IMR-90 (cell line): ENCODE measurements around the gene RHOBTB1. TPM values are rescaled to one million over a fixed set of nuclear protein-coding genes. Genes with fewer than 3 reads are reported as not detected.
A peak's percentile ranks its signal among the peaks of the same experiment; 100 is the strongest.

Experiments used
- ATAC-seq: fragments of 200-7000 bp; cut with Tn5 transposase; 2 replicates; pipeline ENCODE4 v1.9.1; 2020; ENCODE audit warnings: low read depth, mild to moderate bottlenecking, moderate library complexity
- BruUV-seq: library from RNA; stranded (reverse); fragments of 400-500 nt; replicated peaks from 2 replicates; lab custom pipeline; 2021; lab: Mats Ljungman, UMichigan
- CTCF ChIA-PET: fragments of 300-600 bp; formaldehyde crosslinking; extraction: SDS; loops from one replicate; lab custom pipeline; 2021; ENCODE audit warnings: antibody characterized with exemption; lab: Yijun Ruan, JAX
- POLR2A ChIA-PET: fragments of 300-600 bp; sonication (Branson Sonifier 250); formaldehyde crosslinking; loops from one replicate; lab custom pipeline; 2022; ENCODE audit warnings: antibody characterized with exemption; ENCODE audit not compliant: unreplicated experiment; lab: Charles Lee
- DNase-seq: peaks from one replicate; pipeline ENCODE4 v3.0.0; 2013
- H2AFZ ChIP-seq: replicated peaks from 2 replicates; pipeline ENCODE3; 2013; ENCODE audit warnings: low read length, mild to moderate bottlenecking; ENCODE audit not compliant: poor library complexity
- H2AK5ac ChIP-seq: 2 replicates; pipeline ENCODE4 v1.6.1; 2013; ENCODE audit warnings: low read depth, low read length, inconsistent platforms
- H2AK9ac ChIP-seq: replicated peaks from 2 replicates; pipeline ENCODE3; 2013; ENCODE audit warnings: mild to moderate bottlenecking, low read depth, low read length, moderate library complexity; ENCODE audit not compliant: poor library complexity
- H2BK120ac ChIP-seq: 2 replicates; pipeline ENCODE4 v1.6.1; 2013; ENCODE audit warnings: low read depth, low read length, inconsistent platforms
- H2BK15ac ChIP-seq: 3 replicates; pipeline ENCODE4 v1.6.1; 2013; ENCODE audit warnings: low read depth, low read length, inconsistent platforms
- H2BK20ac ChIP-seq: 2 replicates; pipeline ENCODE4 v1.6.1; 2013; ENCODE audit warnings: low read depth, mild to moderate bottlenecking, inconsistent platforms, low read length, moderate library complexity
- H2BK5ac ChIP-seq: 2 replicates; pipeline ENCODE4 v1.6.1; 2013; ENCODE audit warnings: mild to moderate bottlenecking, low read depth, low read length, inconsistent platforms; ENCODE audit not compliant: poor library complexity, severe bottlenecking
- H3K14ac ChIP-seq: replicated peaks from 2 replicates; pipeline ENCODE4 v1.6.1; 2013; ENCODE audit warnings: low read depth, low read length, inconsistent platforms
- H3K18ac ChIP-seq: 2 replicates; pipeline ENCODE4 v1.6.1; 2013; ENCODE audit warnings: low read depth, low read length, control low read depth
- H3K23ac ChIP-seq: 2 replicates; pipeline ENCODE4 v1.6.1; 2013; ENCODE audit warnings: low read depth, low read length, inconsistent platforms
- H3K27ac ChIP-seq: 2 replicates; pipeline ENCODE4 v1.5.1; 2013; ENCODE audit warnings: mild to moderate bottlenecking, control low read depth, low read length; ENCODE audit not compliant: insufficient read depth
- H3K27me3 ChIP-seq: 2 replicates; pipeline ENCODE4 v1.6.1; 2013; ENCODE audit warnings: low read length; ENCODE audit not compliant: control insufficient read depth, insufficient read depth
- H3K36me3 ChIP-seq: 2 replicates; pipeline ENCODE4 v1.6.1; 2013; ENCODE audit warnings: low read length, mixed read lengths; ENCODE audit not compliant: control insufficient read depth, insufficient read depth
- H3K4ac ChIP-seq: 2 replicates; pipeline ENCODE4 v1.6.1; 2013; ENCODE audit warnings: low read depth, low read length, inconsistent platforms
- H3K4me1 ChIP-seq: 2 replicates; pipeline ENCODE4 v1.6.1; 2013; ENCODE audit warnings: low read length, mixed read lengths; ENCODE audit not compliant: control insufficient read depth, insufficient read depth
- H3K4me2 ChIP-seq: 2 replicates; pipeline ENCODE4 v1.6.1; 2013; ENCODE audit warnings: low read depth, mild to moderate bottlenecking, control low read depth, low read length, moderate library complexity
- H3K4me3 ChIP-seq: 2 replicates; pipeline ENCODE4 v1.5.1; 2013; ENCODE audit warnings: low read depth, mild to moderate bottlenecking, control low read depth, low read length, moderate library complexity; ENCODE audit not compliant: insufficient read depth
- H3K56ac ChIP-seq: 2 replicates; pipeline ENCODE4 v1.6.1; 2013; ENCODE audit warnings: low read length, inconsistent platforms; ENCODE audit not compliant: insufficient read depth; ENCODE audit errors: extremely low read depth
- H3K79me1 ChIP-seq, 2 experiments: 2 replicates each; pipeline ENCODE4 v1.6.1; 2013; ENCODE audit warnings: low read length in 2 of 2, inconsistent platforms in 1 of 2, low read depth in 1 of 2
- H3K9ac ChIP-seq: 2 replicates; pipeline ENCODE4 v1.6.1; 2013; ENCODE audit warnings: low read depth, low read length, control low read depth
- H3K9me1 ChIP-seq: 2 replicates; pipeline ENCODE4 v1.6.1; 2013; ENCODE audit warnings: low read length, inconsistent platforms; ENCODE audit not compliant: insufficient read depth
- H3K9me3 ChIP-seq: 2 replicates; pipeline ENCODE4 v1.6.1; 2013; ENCODE audit warnings: low read length; ENCODE audit not compliant: control insufficient read depth, insufficient read depth
- H4K20me1 ChIP-seq: 2 replicates; pipeline ENCODE4 v1.6.1; 2013; ENCODE audit warnings: low read length, inconsistent platforms; ENCODE audit not compliant: insufficient read depth
- H4K5ac ChIP-seq: 2 replicates; pipeline ENCODE4 v1.6.1; 2013; ENCODE audit warnings: mild to moderate bottlenecking, low read depth, low read length, control low read depth
- H4K8ac ChIP-seq, 2 experiments: 2 replicates each; pipeline ENCODE4 v1.6.1; 2013; ENCODE audit warnings: low read depth in 2 of 2, low read length in 2 of 2, control low read depth in 1 of 2, inconsistent platforms in 1 of 2
- H4K91ac ChIP-seq: 2 replicates; pipeline ENCODE4 v1.6.1; 2013; ENCODE audit warnings: low read depth, low read length, inconsistent platforms; ENCODE audit not compliant: insufficient read depth
- BHLHE40 ChIP-seq: fragments of 150-350 bp; IDR thresholded peaks from 2 replicates; pipeline ENCODE4 v1.6.1; 2016; ENCODE audit warnings: mild to moderate bottlenecking, low read depth, low read length
- CEBPB ChIP-seq: IDR thresholded peaks from 2 replicates; pipeline ENCODE4 v1.6.1; 2012; ENCODE audit warnings: low read depth, low read length, improper control_type of control experiment
- CHD1 ChIP-seq: IDR thresholded peaks from 2 replicates; pipeline ENCODE4 v1.6.1; 2012; ENCODE audit warnings: low read depth, low read length, improper control_type of control experiment
- ELK1 ChIP-seq: fragments of 150-350 bp; IDR thresholded peaks from 2 replicates; pipeline ENCODE4 v1.6.1; 2016; ENCODE audit warnings: low read depth, mild to moderate bottlenecking, low read length, moderate library complexity, borderline replicate concordance
- FOS ChIP-seq: fragments of 150-350 bp; IDR thresholded peaks from 2 replicates; pipeline ENCODE4 v1.6.1; 2016; ENCODE audit warnings: low read depth, low read length
- MAFK ChIP-seq: IDR thresholded peaks from 2 replicates; pipeline ENCODE4 v1.6.1; 2012; ENCODE audit warnings: low read depth, low read length, improper control_type of control experiment
- MAZ ChIP-seq: IDR thresholded peaks from 2 replicates; pipeline ENCODE4 v1.6.1; 2012; ENCODE audit warnings: low read depth, mild to moderate bottlenecking, low read length, improper control_type of control experiment, moderate library complexity, borderline replicate concordance
- MXI1 ChIP-seq: IDR thresholded peaks from 2 replicates; pipeline ENCODE4 v1.6.1; 2012; ENCODE audit warnings: low read depth, mild to moderate bottlenecking, low read length, moderate library complexity, borderline replicate concordance
- NFE2L2 ChIP-seq: fragments of 150-350 bp; IDR thresholded peaks from 2 replicates; pipeline ENCODE4 v1.6.1; 2016; ENCODE audit warnings: low read depth, mild to moderate bottlenecking, low read length
- POLR2A ChIP-seq: IDR thresholded peaks from 2 replicates; pipeline ENCODE4 v1.6.1; 2012; ENCODE audit warnings: mild to moderate bottlenecking, low read depth, low read length
- RAD21 ChIP-seq: IDR thresholded peaks from 2 replicates; pipeline ENCODE4 v1.6.1; 2012; ENCODE audit warnings: low read length, improper control_type of control experiment
- RCOR1 ChIP-seq: IDR thresholded peaks from 2 replicates; pipeline ENCODE4 v1.6.1; 2012; ENCODE audit warnings: mild to moderate bottlenecking, low read length, improper control_type of control experiment; ENCODE audit not compliant: insufficient replicate concordance
- RFX5 ChIP-seq: IDR thresholded peaks from 2 replicates; pipeline ENCODE4 v1.8.0; 2012; ENCODE audit warnings: low read depth, mild to moderate bottlenecking, low read length, moderate library complexity
- SMC3 ChIP-seq: fragments of 150-350 bp; IDR thresholded peaks from 2 replicates; pipeline ENCODE4 v1.6.1; 2016; ENCODE audit warnings: low read depth, mild to moderate bottlenecking, antibody characterized with exemption, low read length, moderate library complexity
- WGBS, 2 experiments: methylation state at CpG; one replicate each; pipeline versions ENCODE4 v1.1.5 to v1.1.7; 2013; ENCODE audit warnings: missing lambda C conversion rate in 2 of 2; ENCODE audit not compliant: insufficient read length in 1 of 2; ENCODE audit errors: extremely low coverage in 2 of 2; 5-methylcytosine and 5-hydroxymethylcytosine counted together
- dilution Hi-C: fragments of 300-500 bp; cut with HindIII; formaldehyde crosslinking; loops from one replicate; pipeline ENCODE4 v1.14.3; 2018; ENCODE audit warnings: low sequenced_read_pairs; ENCODE audit not compliant: unreplicated experiment
- in situ Hi-C: fragments of 300-500 bp; cut with MboI; formaldehyde crosslinking; loops from 3 replicates; pipeline ENCODE4 v1.14.3; 2019; ENCODE audit warnings: low sequenced_read_pairs, inconsistent platforms, mixed read lengths
- intact Hi-C: fragments of 100-400 bp; cut with micrococcal nuclease; formaldehyde crosslinking; loops from 2 replicates; pipeline ENCODE4 v1.10.0; 2022
- polyA plus RNA-seq, 3 experiments: library from polyadenylated mRNA; depleted of rRNA; stranded (reverse); fragments of >200 nt; gene quantifications; 2 replicates each; pipeline ENCODE4 v1.2.3, GENCODE V29; 2012; ENCODE audit warnings: low replicate concordance in 1 of 3
- total RNA-seq: library from RNA; depleted of rRNA; stranded (reverse); fragments of >200 nt; gene quantifications from 2 replicates; pipeline ENCODE4 v1.2.3, GENCODE V29; 2012
- TF ChIP-seq, protein P1 (sequence below): fragments of 150-350 bp; IDR thresholded peaks from 2 replicates; pipeline ENCODE4 v1.6.1; 2017; ENCODE audit warnings: mild to moderate bottlenecking, antibody characterized with exemption, low read length, low read depth
- TF ChIP-seq, protein P2 (sequence below): conservative IDR thresholded peaks from 2 replicates; pipeline ENCODE4 v1.5.1; 2012; ENCODE audit warnings: mild to moderate bottlenecking, low read depth, low read length, improper control_type of control experiment

Gene RHOBTB1
- total and polyA plus RNA-seq, 2 of the 4 experiments (the other 2 are of a cell fraction) = 8.9 to 15.2 TPM

GRCh38 chr10:60911216-60911615 is 32.8 kb downstream of the RHOBTB1 start:
- Histone ChIP-seq H3K4me3 (no peak overlapping the region), H3K4ac (no peak overlapping the region), H3K18ac (no peak overlapping the region), H3K14ac (no peak overlapping the region), H2BK15ac (no peak overlapping the region), H2AFZ (no peak overlapping the region), H3K23ac (no peak overlapping the region), H4K8ac (no peak overlapping the region), H2AK9ac (no peak overlapping the region), H4K5ac (no peak overlapping the region), H3K56ac (no peak overlapping the region), H4K91ac (no peak overlapping the region), H2BK20ac (no peak overlapping the region), H3K4me1 (peaks cover 17% of the 10 kb centered on the region), H2BK5ac (no peak overlapping the region), H2BK120ac (no peak overlapping the region), H3K9me1 (peaks cover 18% of the 10 kb centered on the region), H2AK5ac (peak overlapping the region; percentile 72), H4K20me1 (no peaks in the 10 kb centered on the region), H3K27ac (no peak overlapping the region), H3K27me3 (no peaks in the 10 kb centered on the region), H3K9ac (no peak overlapping the region), H3K9me3 (no peaks in the 10 kb centered on the region), H3K4me2 (no peak overlapping the region), H3K36me3 (peaks cover 22% of the 10 kb centered on the region), H3K79me1 (peaks cover 16 to 30% of the 10 kb centered on the region in 2 experiments)
- ATAC-seq (no peak), DNase-seq (no peak)
- intact Hi-C loops = no loop called here
- in situ Hi-C loops = no loop called here
- ChIA-PET POLR2A (no interaction called here), CTCF (interaction anchor here (1.0 kb wide), 1 partner anchor 36 kb away, joined by 3 read pairs; no protein-coding TSS in a partner anchor)
- no peak for TF ChIP-seq ELK1
- no peak for TF ChIP-seq RAD21
- TF ChIP-seq POLR2A = no peak
- TF ChIP-seq RFX5 = no peak
- TF ChIP-seq, protein P1, sequence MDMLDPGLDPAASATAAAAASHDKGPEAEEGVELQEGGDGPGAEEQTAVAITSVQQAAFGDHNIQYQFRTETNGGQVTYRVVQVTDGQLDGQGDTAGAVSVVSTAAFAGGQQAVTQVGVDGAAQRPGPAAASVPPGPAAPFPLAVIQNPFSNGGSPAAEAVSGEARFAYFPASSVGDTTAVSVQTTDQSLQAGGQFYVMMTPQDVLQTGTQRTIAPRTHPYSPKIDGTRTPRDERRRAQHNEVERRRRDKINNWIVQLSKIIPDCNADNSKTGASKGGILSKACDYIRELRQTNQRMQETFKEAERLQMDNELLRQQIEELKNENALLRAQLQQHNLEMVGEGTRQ = no peak
- no peak for TF ChIP-seq FOS
- no peak for TF ChIP-seq CHD1
- no peak for TF ChIP-seq CEBPB
- no peak for TF ChIP-seq MAFK
- TF ChIP-seq MXI1 = no peak
- no peak for TF ChIP-seq NFE2L2
- TF ChIP-seq BHLHE40 = no peak
- no peak for TF ChIP-seq SMC3
- no peak for TF ChIP-seq RCOR1
- no peak for TF ChIP-seq MAZ
- TF ChIP-seq, protein P2, sequence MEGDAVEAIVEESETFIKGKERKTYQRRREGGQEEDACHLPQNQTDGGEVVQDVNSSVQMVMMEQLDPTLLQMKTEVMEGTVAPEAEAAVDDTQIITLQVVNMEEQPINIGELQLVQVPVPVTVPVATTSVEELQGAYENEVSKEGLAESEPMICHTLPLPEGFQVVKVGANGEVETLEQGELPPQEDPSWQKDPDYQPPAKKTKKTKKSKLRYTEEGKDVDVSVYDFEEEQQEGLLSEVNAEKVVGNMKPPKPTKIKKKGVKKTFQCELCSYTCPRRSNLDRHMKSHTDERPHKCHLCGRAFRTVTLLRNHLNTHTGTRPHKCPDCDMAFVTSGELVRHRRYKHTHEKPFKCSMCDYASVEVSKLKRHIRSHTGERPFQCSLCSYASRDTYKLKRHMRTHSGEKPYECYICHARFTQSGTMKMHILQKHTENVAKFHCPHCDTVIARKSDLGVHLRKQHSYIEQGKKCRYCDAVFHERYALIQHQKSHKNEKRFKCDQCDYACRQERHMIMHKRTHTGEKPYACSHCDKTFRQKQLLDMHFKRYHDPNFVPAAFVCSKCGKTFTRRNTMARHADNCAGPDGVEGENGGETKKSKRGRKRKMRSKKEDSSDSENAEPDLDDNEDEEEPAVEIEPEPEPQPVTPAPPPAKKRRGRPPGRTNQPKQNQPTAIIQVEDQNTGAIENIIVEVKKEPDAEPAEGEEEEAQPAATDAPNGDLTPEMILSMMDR = no peak
- dilution Hi-C loops = no loop called here
- 96% methylated on average over 13 of the region's 16 CpGs; no CpG with 5 or more reads in 1 of the 2 experiments for WGBS, 2 experiments
- BruUV-seq = no TSS peak
